HG02759 (cell line): ENCODE data around the gene TBL1XR1.
"Not testable (repeated sequence)": the region's sequence is repeated elsewhere in the genome, so short reads cannot be mapped to it uniquely, and the experiment has no call there.

Experiments used
- ATAC-seq: cut with Tn5 transposase; IDR thresholded peaks from one replicate; pipeline ENCODE4 v1.9.1; 2021; ENCODE audit warnings: mild to moderate bottlenecking, moderate library complexity; ENCODE audit not compliant: unreplicated experiment

TBL1XR1 gene

GRCh38 chr3:177184602-177185001 lies 12.7 kb downstream of the TBL1XR1 start:
- peak; percentile 88 for ATAC-seq

- ATAC-seq: no peak
Measured at GRCh38 chr3:177182352-177182751, 14.9 kb downstream of the TBL1XR1 start.

GRCh38 chr3:177181418-177181817 lies 15.9 kb downstream of the TBL1XR1 start:
- no peak for ATAC-seq

- ATAC-seq: no peak
Measured at GRCh38 chr3:177180506-177180905, 16.8 kb downstream of the TBL1XR1 start.

GRCh38 chr3:177179281-177180067 lies 17.8 kb downstream of the TBL1XR1 start:
- ATAC-seq: no peak

GRCh38 chr3:177177749-177178221 lies 19.5 kb downstream of the TBL1XR1 start:
- no peak for ATAC-seq

- ATAC-seq: no peak
Measured at GRCh38 chr3:177174607-177175170, 22.6 kb downstream of the TBL1XR1 start.

GRCh38 chr3:177169936-177170722 lies 27.2 kb downstream of the TBL1XR1 start:
- no peak for ATAC-seq

- no peak for ATAC-seq
Measured at GRCh38 chr3:177168431-177168830, 28.9 kb downstream of the TBL1XR1 start.

- ATAC-seq: no peak
Measured at GRCh38 chr3:177162742-177163141, 34.5 kb downstream of the TBL1XR1 start.

GRCh38 chr3:177161603-177162002 lies 35.7 kb downstream of the TBL1XR1 start:
- ATAC-seq: not testable (repeated sequence)

- ATAC-seq: no peak
Measured at GRCh38 chr3:177158461-177158860, 38.8 kb downstream of the TBL1XR1 start.

- no peak for ATAC-seq
Measured at GRCh38 chr3:177157492-177157891, 39.8 kb downstream of the TBL1XR1 start.

GRCh38 chr3:177154733-177155132 lies 42.5 kb downstream of the TBL1XR1 start:
- no peak for ATAC-seq

- ATAC-seq: peak; percentile 78
Measured at GRCh38 chr3:177150970-177151627, 46.2 kb downstream of the TBL1XR1 start.

GRCh38 chr3:177150218-177150916 lies 46.9 kb downstream of the TBL1XR1 start:
- peak; percentile 16 for ATAC-seq

- ATAC-seq: no peak
Measured at GRCh38 chr3:177149106-177149505, 48.2 kb downstream of the TBL1XR1 start.

- ATAC-seq: no peak
Measured at GRCh38 chr3:177147790-177148189, 49.5 kb downstream of the TBL1XR1 start.

- no peak for ATAC-seq
Measured at GRCh38 chr3:177146646-177147045, 50.6 kb downstream of the TBL1XR1 start.

GRCh38 chr3:177145954-177146353 lies 51.3 kb downstream of the TBL1XR1 start:
- ATAC-seq: no peak
